Measurements from ENCODE around the gene RCAN2. TPM values are rescaled to one million over a fixed set of nuclear protein-coding genes. Genes with fewer than 3 reads are reported as not detected.

RCAN2 gene
- total RNA-seq, 4 donors from 2014 or later = 46.9 to 289 (median 171) TPM

- Histone ChIP-seq H3K9me3 (no peaks in the 10 kb centered on the region), H3K27me3 (no peaks in the 10 kb centered on the region), H3K4me1 (peaks cover 0 to 19% (median 0%) of the 10 kb centered on the region in 3 donors), H3K27ac (no peak overlapping the region), H3K4me3 (no peak overlapping the region), H3K36me3 (no peaks in the 10 kb centered on the region)
- no peak for ATAC-seq
- TF ChIP-seq POLR2AphosphoS5 (IDR thresholded peaks at IDR 0.05) (no peak), POLR2A (IDR thresholded peaks at IDR 0.05) (no peak), EP300 (IDR thresholded peaks at IDR 0.05) (no peak), CTCF (IDR thresholded peaks at IDR 0.05) (no peak)
- 56 to 73% methylated on average over 5 of the region's 5 CpGs for WGBS, 2 donors (ENCODE audit: low coverage in 1 of 2)
Observed at GRCh38 chr6:46255528-46255927, 235.7 kb downstream of the RCAN2 start.

- Histone ChIP-seq H3K9me3 (no peaks in the 10 kb centered on the region), H3K4me1 (peaks cover 0 to 19% (median 0%) of the 10 kb centered on the region in 3 donors), H3K36me3 (no peaks in the 10 kb centered on the region), H3K27me3 (no peaks in the 10 kb centered on the region), H3K27ac (no peak overlapping the region), H3K4me3 (no peak overlapping the region)
- whole genome bisulfite sequencing, 2 donors (ENCODE audit: low coverage in 1 of 2) = 95 to 100% methylated on average over 1 to 2 of the region's 2 CpGs
- no peak for TF ChIP-seq POLR2A (IDR thresholded peaks at IDR 0.05)
- TF ChIP-seq EP300 (IDR thresholded peaks at IDR 0.05) = no peak
- TF ChIP-seq POLR2AphosphoS5 (IDR thresholded peaks at IDR 0.05) = no peak
- TF ChIP-seq CTCF (IDR thresholded peaks at IDR 0.05) = no peak
- no peak for ATAC-seq
Observed at GRCh38 chr6:46254946-46255345, 236.3 kb downstream of the RCAN2 start.

- WGBS, 2 donors (ENCODE audit: low coverage in 1 of 2) = 76 to 86% methylated on average over 1 of the region's 1 CpG
- H3K9me3 ChIP-seq = no peaks in the 10 kb centered on the region
- H3K27ac ChIP-seq = no peak overlapping the region
- TF ChIP-seq POLR2A (IDR thresholded peaks at IDR 0.05) = no peak
- no peak for TF ChIP-seq CTCF (IDR thresholded peaks at IDR 0.05)
- no peak for TF ChIP-seq EP300 (IDR thresholded peaks at IDR 0.05)
- no peak for TF ChIP-seq POLR2AphosphoS5 (IDR thresholded peaks at IDR 0.05)
- no peaks in the 10 kb centered on the region for H3K36me3 ChIP-seq
- H3K4me1 ChIP-seq = peaks cover 0 to 19% (median 0%) of the 10 kb centered on the region in 3 donors
- no peaks in the 10 kb centered on the region for H3K27me3 ChIP-seq
- no peak for ATAC-seq
- no peak overlapping the region for H3K4me3 ChIP-seq
Observed at GRCh38 chr6:46254331-46254730, 236.9 kb downstream of the RCAN2 start.

- peaks cover 0 to 19% (median 0%) of the 10 kb centered on the region in 3 donors for H3K4me1 ChIP-seq
- no peak for ATAC-seq
- H3K36me3 ChIP-seq = peaks cover 0 to 6% of the 10 kb centered on the region in 2 donors
- no peak overlapping the region for H3K4me3 ChIP-seq
- 96% methylated on average over 3 of the region's 3 CpGs; no CpG with 5 or more reads in 1 of the 2 donors for WGBS, 2 donors (ENCODE audit: low coverage in 1 of 2)
- no peaks in the 10 kb centered on the region for H3K27me3 ChIP-seq
- H3K9me3 ChIP-seq = no peaks in the 10 kb centered on the region
- TF ChIP-seq POLR2A (IDR thresholded peaks at IDR 0.05) (no peak), EP300 (IDR thresholded peaks at IDR 0.05) (no peak), CTCF (IDR thresholded peaks at IDR 0.05) (no peak), POLR2AphosphoS5 (IDR thresholded peaks at IDR 0.05) (no peak)
- H3K27ac ChIP-seq = no peak overlapping the region
Observed at GRCh38 chr6:46251583-46252339, 239.5 kb downstream of the RCAN2 start.

- H3K4me1 ChIP-seq = peaks cover 0 to 11% (median 0%) of the 10 kb centered on the region in 3 donors
- no peak overlapping the region for H3K27ac ChIP-seq
- no peak overlapping the region for H3K4me3 ChIP-seq
- H3K36me3 ChIP-seq = peaks cover 0 to 38% of the 10 kb centered on the region in 2 donors
- H3K9me3 ChIP-seq = no peaks in the 10 kb centered on the region
- ATAC-seq = no peak
- 89 to 100% methylated on average over 2 of the region's 2 CpGs for WGBS, 2 donors (ENCODE audit: low coverage in 1 of 2)
- H3K27me3 ChIP-seq = no peaks in the 10 kb centered on the region
- TF ChIP-seq EP300 (IDR thresholded peaks at IDR 0.05) (no peak), POLR2A (IDR thresholded peaks at IDR 0.05) (no peak), CTCF (IDR thresholded peaks at IDR 0.05) (no peak), POLR2AphosphoS5 (IDR thresholded peaks at IDR 0.05) (no peak)
Observed at GRCh38 chr6:46248143-46248542, 243.1 kb downstream of the RCAN2 start.

Measured in gastroesophageal sphincter (tissue), 4 donors.